NCI-H748 (cell line): ENCODE data around the gene TAF1L.
"Not testable (repeated sequence)": the region's sequence is repeated elsewhere in the genome, so short reads cannot be mapped to it uniquely, and the experiment has no call there.

Source experiments
- DNase-seq: peaks from one replicate; lab custom pipeline; 2025; ENCODE audit not compliant: unreplicated experiment; lab: John Stamatoyannopoulos, UW

Gene TAF1L, protein sequence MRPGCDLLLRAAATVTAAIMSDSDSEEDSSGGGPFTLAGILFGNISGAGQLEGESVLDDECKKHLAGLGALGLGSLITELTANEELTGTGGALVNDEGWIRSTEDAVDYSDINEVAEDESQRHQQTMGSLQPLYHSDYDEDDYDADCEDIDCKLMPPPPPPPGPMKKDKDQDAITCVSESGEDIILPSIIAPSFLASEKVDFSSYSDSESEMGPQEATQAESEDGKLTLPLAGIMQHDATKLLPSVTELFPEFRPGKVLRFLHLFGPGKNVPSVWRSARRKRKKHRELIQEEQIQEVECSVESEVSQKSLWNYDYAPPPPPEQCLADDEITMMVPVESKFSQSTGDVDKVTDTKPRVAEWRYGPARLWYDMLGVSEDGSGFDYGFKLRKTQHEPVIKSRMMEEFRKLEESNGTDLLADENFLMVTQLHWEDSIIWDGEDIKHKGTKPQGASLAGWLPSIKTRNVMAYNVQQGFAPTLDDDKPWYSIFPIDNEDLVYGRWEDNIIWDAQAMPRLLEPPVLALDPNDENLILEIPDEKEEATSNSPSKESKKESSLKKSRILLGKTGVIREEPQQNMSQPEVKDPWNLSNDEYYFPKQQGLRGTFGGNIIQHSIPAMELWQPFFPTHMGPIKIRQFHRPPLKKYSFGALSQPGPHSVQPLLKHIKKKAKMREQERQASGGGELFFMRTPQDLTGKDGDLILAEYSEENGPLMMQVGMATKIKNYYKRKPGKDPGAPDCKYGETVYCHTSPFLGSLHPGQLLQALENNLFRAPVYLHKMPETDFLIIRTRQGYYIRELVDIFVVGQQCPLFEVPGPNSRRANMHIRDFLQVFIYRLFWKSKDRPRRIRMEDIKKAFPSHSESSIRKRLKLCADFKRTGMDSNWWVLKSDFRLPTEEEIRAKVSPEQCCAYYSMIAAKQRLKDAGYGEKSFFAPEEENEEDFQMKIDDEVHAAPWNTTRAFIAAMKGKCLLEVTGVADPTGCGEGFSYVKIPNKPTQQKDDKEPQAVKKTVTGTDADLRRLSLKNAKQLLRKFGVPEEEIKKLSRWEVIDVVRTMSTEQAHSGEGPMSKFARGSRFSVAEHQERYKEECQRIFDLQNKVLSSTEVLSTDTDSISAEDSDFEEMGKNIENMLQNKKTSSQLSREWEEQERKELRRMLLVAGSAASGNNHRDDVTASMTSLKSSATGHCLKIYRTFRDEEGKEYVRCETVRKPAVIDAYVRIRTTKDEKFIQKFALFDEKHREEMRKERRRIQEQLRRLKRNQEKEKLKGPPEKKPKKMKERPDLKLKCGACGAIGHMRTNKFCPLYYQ (N-terminal part only)

DNA sequence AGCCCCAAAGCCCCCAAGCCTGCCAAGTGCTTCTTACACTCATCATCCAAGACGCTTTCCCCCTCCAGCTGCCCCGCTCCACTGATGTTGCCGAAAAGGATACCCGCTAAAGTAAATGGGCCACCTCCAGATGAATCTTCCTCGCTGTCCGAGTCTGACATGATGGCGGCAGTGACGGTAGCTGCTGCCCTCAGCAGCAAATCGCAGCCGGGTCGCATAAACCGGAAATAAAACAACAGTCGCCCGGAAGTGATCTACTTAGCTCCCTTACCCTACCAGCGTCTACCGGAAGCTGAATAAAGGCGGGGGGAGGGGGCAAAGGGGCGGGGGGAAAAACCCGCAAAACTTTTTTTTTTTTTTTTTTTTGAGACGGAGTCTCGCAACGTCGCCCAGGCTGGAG is at the start of gene TAF1L:
Gene TAF1L (minus strand): TSS at position 308 of the 400 bp plus-strand sequence. CDS start 90 bp downstream, at position 218.
- no peak for DNase-seq

GRCh38 chr9:32681751-32682150 is 46.3 kb upstream of the TAF1L start:
- DNase-seq: no peak

DNA sequence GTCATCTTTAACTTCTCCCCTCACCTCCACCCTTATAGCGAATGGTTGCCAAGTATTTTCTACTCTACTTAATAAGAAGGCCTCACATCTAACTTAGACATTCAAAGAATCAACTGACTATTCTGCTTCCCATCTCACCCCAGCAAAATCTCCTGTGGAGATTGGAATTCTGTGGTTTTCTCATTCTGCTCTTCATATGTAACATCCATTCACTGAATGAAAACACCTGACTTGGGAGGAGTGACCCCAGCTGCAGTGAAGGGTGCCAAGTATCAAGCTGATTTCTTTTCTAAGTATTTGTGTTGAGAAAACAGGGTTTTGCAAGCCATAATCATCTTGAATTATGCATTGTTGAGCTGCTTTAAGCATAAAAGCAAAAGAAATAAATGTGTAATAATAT is 42.5 kb upstream of the TAF1L start:
- DNase-seq: no peak

GRCh38 chr9:32672469-32672868 is 37.0 kb upstream of the TAF1L start:
- DNase-seq: no peak

- DNase-seq: no peak
These were observed 35.9 kb upstream of the TAF1L start for GRCh38 chr9:32671333-32671732.

DNA sequence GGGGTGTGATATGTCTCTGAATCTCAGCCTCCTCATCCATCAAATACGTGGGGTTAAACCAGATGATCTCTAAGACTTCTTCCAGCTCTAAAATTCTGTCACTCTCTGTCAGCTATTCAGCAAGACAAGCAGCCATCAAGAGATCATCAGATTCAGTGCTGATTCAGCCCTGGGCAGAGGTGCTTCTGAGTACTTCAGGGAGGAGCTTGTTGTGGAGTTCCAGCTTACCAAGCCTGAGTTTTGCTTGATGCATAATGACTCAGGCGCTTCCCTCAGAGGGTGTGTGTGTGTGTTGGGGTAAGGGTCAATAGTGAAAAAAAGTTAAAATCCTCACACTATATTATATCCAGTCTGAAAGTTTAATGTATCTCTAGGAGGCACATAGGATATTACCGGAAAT is 29.6 kb upstream of the TAF1L start:
- no peak for DNase-seq

DNA sequence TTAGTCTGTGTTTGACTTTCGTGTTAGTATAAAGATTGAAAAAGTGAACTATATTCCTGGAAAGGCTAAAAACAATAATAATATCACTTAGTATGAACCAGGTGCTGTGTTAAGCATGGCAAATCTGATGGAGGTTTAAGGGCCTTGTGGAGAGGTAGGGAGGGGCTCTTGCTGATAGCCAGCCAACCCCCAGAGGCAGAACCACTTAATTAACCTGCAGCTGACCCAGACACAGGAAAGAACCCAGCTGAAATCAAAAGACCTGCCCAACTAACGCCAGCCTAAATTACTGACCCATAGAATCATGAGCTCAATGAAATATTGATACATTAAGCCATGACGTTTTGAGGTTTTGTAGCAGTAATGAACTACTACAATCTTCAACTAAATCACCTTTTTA is 28.3 kb upstream of the TAF1L start:
- no peak for DNase-seq

DNA sequence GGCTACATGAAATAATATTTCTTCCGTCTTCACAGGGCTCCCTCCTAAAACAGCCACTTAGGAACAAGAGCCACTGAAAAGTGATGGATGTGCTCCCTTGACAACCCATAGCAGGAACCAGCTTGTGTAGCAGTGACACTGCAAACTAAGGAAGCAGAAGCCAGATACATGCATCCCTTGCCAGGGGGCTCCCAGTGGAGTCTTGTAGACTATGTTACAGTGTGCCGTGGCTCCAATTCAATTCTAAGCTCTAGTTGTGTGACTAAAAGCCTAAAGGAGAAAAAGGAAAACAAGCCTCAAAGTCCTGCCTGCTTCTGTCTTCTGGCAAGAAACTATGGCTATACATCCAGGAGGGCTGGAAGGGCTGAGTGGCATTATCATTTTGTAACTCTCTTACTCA is 12.2 kb upstream of the TAF1L start:
- DNase-seq: no peak

GRCh38 chr9:32644698-32645097 is 9.2 kb upstream of the TAF1L start:
- DNase-seq: no peak

DNA sequence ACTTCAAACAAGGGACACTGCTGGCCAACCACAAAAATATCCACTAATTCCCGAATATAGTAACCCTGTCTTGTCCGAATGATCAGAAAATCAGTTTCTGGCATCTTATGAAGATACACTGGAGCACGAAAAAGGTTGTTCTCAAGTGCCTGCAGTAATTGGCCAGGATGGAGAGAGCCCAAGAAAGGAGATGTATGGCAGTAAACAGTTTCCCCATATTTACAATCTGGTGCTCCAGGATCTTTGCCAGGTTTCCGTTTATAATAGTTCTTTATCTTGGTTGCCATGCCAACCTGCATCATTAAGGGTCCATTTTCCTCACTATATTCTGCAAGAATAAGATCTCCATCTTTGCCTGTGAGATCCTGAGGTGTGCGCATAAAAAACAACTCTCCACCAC is 2.3 kb downstream of the TAF1L start:
- DNase-seq: not testable (repeated sequence)

GRCh38 chr9:32631991-32632390 is 3.5 kb downstream of the TAF1L start:
- DNase-seq: no peak

- peak; percentile 46 for DNase-seq
These were observed 8.0 kb downstream of the TAF1L start for GRCh38 chr9:32627394-32627954.

GRCh38 chr9:32625320-32625719 is 10.1 kb downstream of the TAF1L start:
- no peak for DNase-seq

GRCh38 chr9:32622948-32623347 is 12.5 kb downstream of the TAF1L start:
- DNase-seq: no peak

- DNase-seq: no peak
These were observed 17.2 kb downstream of the TAF1L start for GRCh38 chr9:32618261-32618660.

DNA sequence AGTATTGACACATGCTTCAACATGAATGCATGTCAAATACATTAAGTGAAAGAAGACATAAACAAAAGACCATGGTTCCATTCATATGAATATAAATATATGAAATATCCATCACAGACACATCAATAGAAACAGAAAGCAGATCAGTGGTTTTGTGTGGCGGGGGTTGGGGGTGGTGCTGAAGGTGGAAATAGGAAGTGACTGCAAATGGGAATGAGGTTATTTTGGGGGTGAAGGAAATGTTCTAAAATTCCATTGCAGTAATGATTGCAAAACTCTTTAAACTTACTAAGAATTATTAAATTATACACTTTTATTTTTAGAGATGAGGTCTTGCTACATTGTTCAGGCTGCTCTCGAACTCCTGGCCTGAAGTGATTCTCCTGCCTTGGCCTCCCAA is 28.7 kb downstream of the TAF1L start:
- no peak for DNase-seq

GRCh38 chr9:32603914-32604852 is 31.3 kb downstream of the TAF1L start:
- no peak for DNase-seq

GRCh38 chr9:32599021-32599420 is 36.4 kb downstream of the TAF1L start:
- not testable (repeated sequence) for DNase-seq

GRCh38 chr9:32596936-32597335 is 38.5 kb downstream of the TAF1L start:
- no peak for DNase-seq
